Measurements from ENCODE around the gene RPL7A.

Gene RPL7A

GRCh38 chr9:133329306-133330156 lies 18.5 kb upstream of the RPL7A start:
- DNase-seq = peak; percentile 57

GRCh38 chr9:133331221-133331620 lies 16.8 kb upstream of the RPL7A start:
- DNase-seq = peak; percentile 48

GRCh38 chr9:133331641-133332380 lies 16.2 kb upstream of the RPL7A start:
- peak; percentile 48 for DNase-seq

GRCh38 chr9:133332381-133332730 lies 15.7 kb upstream of the RPL7A start:
- no peak for DNase-seq

GRCh38 chr9:133333011-133333410 lies 15.0 kb upstream of the RPL7A start:
- DNase-seq = peak; percentile 42

- no peak for DNase-seq
Measured at GRCh38 chr9:133333566-133333965, 14.5 kb upstream of the RPL7A start.

GRCh38 chr9:133334161-133334560 lies 13.9 kb upstream of the RPL7A start:
- DNase-seq = peak; percentile 46

GRCh38 chr9:133334888-133335287 lies 13.1 kb upstream of the RPL7A start:
- DNase-seq = peak; percentile 42

- DNase-seq = peak; percentile 97
Measured at GRCh38 chr9:133335924-133336811, 11.8 kb upstream of the RPL7A start, which contains the start of gene SURF6. Gene SURF6, minus strand, starts transcription at chr9:133336188. Its CDS starts 56 bp downstream, at chr9:133336132.

- no peak for DNase-seq
Measured at GRCh38 chr9:133339641-133340040, 8.4 kb upstream of the RPL7A start.

GRCh38 chr9:133340256-133340655 lies 7.8 kb upstream of the RPL7A start:
- DNase-seq = no peak

- no peak for DNase-seq
Measured at GRCh38 chr9:133340916-133341315, 7.1 kb upstream of the RPL7A start.

GRCh38 chr9:133341369-133342068 lies 6.5 kb upstream of the RPL7A start:
- no peak for DNase-seq

- no peak for DNase-seq
Measured at GRCh38 chr9:133342069-133342406, 6.0 kb upstream of the RPL7A start.

GRCh38 chr9:133342570-133342969 lies 5.4 kb upstream of the RPL7A start:
- DNase-seq = no peak

- DNase-seq = no peak
Measured at GRCh38 chr9:133344071-133344470, 3.9 kb upstream of the RPL7A start.

- no peak for DNase-seq
Measured at GRCh38 chr9:133344979-133345378, 3.0 kb upstream of the RPL7A start.

GRCh38 chr9:133345596-133345995 lies 2.4 kb upstream of the RPL7A start:
- no peak for DNase-seq

GRCh38 chr9:133346021-133346785 lies 1.8 kb upstream of the RPL7A start:
- no peak for DNase-seq

GRCh38 chr9:133347515-133347984 lies 468 bp upstream of the RPL7A start:
- peak; percentile 80 for DNase-seq

- no peak for DNase-seq
Measured at GRCh38 chr9:133348718-133349573, 928 bp downstream of the RPL7A start.

Measured in activated CD8-positive, alpha-beta memory T cell treated with anti-CD3 and anti-CD28 coated beads, Interleukin-2, amount 50 U/mL, for 48 hours (primary cell).